Measurements from ENCODE around the gene MIER3. TPM values are rescaled to one million over a fixed set of nuclear protein-coding genes. Genes with fewer than 3 reads are reported as not detected.

MIER3 gene
- total and polyA plus RNA-seq, 2 of the 13 experiments (the other 11 are each of a cell fraction or from before 2014, with no cell fraction given) = 14.6 to 38.8 TPM

- TF ChIP-seq HBP1 (CRISPR knock-in tag; IDR thresholded peaks at IDR 0.05; ENCODE audit: low read depth) (no peak), ARHGAP35 (CRISPR knock-in tag; IDR thresholded peaks at IDR 0.05; ENCODE audit: borderline replicate concordance) (no peak), ZBTB42 (CRISPR knock-in tag; IDR thresholded peaks at IDR 0.05) (no peak)
Observed at GRCh38 chr5:56951946-56952691, at the start of gene MIER3 (continued).

- BruUV-seq (replicated peaks) = no TSS peak
- Histone ChIP-seq H3K4me1 (ENCODE audit: insufficient read depth, low read length) (no peaks in the 10 kb centered on the region), H3K9me3 (ENCODE audit: low read length) (no peaks in the 10 kb centered on the region), H3K79me2 (ENCODE audit: insufficient read depth, low read length) (no peaks in the 10 kb centered on the region), H3K9ac (ENCODE audit: insufficient read depth, low read depth, low read length) (no peak overlapping the region), H3K4me2 (ENCODE audit: low read depth, low read length) (no peak overlapping the region), H3K27me3 (ENCODE audit: control insufficient read depth in 1 of 2, insufficient read depth in 2 of 2, low read length in 2 of 2) (no peaks in the 10 kb centered on the region), H2AFZ (ENCODE audit: low read length) (no peak overlapping the region), H3K27ac (ENCODE audit: extremely low read length, insufficient read depth, low read length) (no peak overlapping the region), H4K20me1 (ENCODE audit: insufficient read depth, low read length) (no peaks in the 10 kb centered on the region), H3K36me3 (replicated peaks in 1 of 2; ENCODE audit: control insufficient read depth in 1 of 2, insufficient read depth in 2 of 2, low read length in 2 of 2) (no peaks in the 10 kb centered on the region), H3K4me3 (replicated peaks in 1 of 3; ENCODE audit: insufficient read depth in 1 of 3, low read depth in 2 of 3, low read length in 3 of 3) (no peak overlapping the region)
- ChIA-PET POLR2A (no interaction called here), CTCF (ENCODE audit: low intra/inter-chr PET ratio, low total read pairs) (interaction anchor here (0.6 to 1.6 kb wide), 3 partner anchors 95 to 225 kb away, joined by 3 to 6 read pairs (median 4); no protein-coding TSS in a partner anchor)
- DNase-seq (ENCODE audit: low spot score) (no peak), FAIRE-seq (no peak), ATAC-seq (no peak)
- TF ChIP-seq JARID2 (CRISPR knock-in tag; IDR thresholded peaks at IDR 0.05; ENCODE audit: insufficient replicate concordance) (no peak), ZNF143 (CRISPR knock-in tag; IDR thresholded peaks at IDR 0.05) (no peak), HMGXB4 (CRISPR knock-in tag; IDR thresholded peaks at IDR 0.05; ENCODE audit: borderline replicate concordance in 1 of 2, low read depth in 1 of 2) (no peak), KMT2A (CRISPR knock-in tag; IDR thresholded peaks at IDR 0.05) (no peak), ZBTB3 (CRISPR knock-in tag; IDR thresholded peaks at IDR 0.05; ENCODE audit: borderline replicate concordance, low read depth) (no peak), PAX8 (CRISPR knock-in tag; IDR thresholded peaks at IDR 0.05; ENCODE audit: borderline replicate concordance) (no peak), KLF15 (CRISPR knock-in tag; IDR thresholded peaks at IDR 0.05; ENCODE audit: borderline replicate concordance) (no peak)
- intact Hi-C loops (cut with micrococcal nuclease; ENCODE audit: unreplicated experiment) (loop anchor here (5.0 kb wide), 1 partner anchor 142 kb away; no protein-coding TSS in a partner anchor), in situ Hi-C loops (cut with HindIII; ENCODE audit: extremely low pct_ligation_motif_present, low pct_unique_long_range_greater_than_20kb) (no loop called here)
- WGBS (ENCODE audit: low lambda C conversion rate) = 0% methylated on average over 1 of the region's 1 CpG
Observed at GRCh38 chr5:56995596-56995995, 43.7 kb upstream of the MIER3 start.
